ENCODE results near the gene SNRPA.

- no peak for TF ChIP-seq CTCF (IDR thresholded peaks at IDR 0.05; ENCODE audit: borderline replicate concordance, extremely low read depth, low read length, poor library complexity, severe bottlenecking)
- no peak for TF ChIP-seq EZH2 (IDR thresholded peaks at IDR 0.05; ENCODE audit: borderline replicate concordance, low read depth, low read length, severe bottlenecking)
These were observed 46.3 kb upstream of the SNRPA start for GRCh38 chr19:40704491-40705361.
